Peyer's patch (tissue), 4 donors: ENCODE data around the gene DNAH17.

Experiments used
- CTCF ChIP-seq, 6 experiments: fragments of 450-650 bp in 4 of 6; fragments of 200-600 bp in 2 of 6; sonication (generic) in 1 of 6; IDR thresholded peaks; one replicate each; pipeline ENCODE4 v1.5.1; 2017 to 2019; ENCODE audit warnings: antibody characterized with exemption in 6 of 6, mild to moderate bottlenecking in 3 of 6, moderate library complexity in 1 of 6
- POLR2A ChIP-seq, 2 donors: fragments of 450-650 bp; IDR thresholded peaks; one replicate each; pipeline ENCODE4 v1.5.1; 2017; ENCODE audit warnings: antibody characterized with exemption in 2 of 2, mild to moderate bottlenecking in 2 of 2, moderate library complexity in 2 of 2

GRCh38 chr17:78619334-78619733, 42.1 kb upstream of the DNAH17 start:
- TF ChIP-seq CTCF (IDR thresholded peaks at IDR 0.05), result no peak
- no peak for TF ChIP-seq POLR2A (IDR thresholded peaks at IDR 0.05)
